ENCODE results near the gene ARHGAP33. TPM values are rescaled to one million over a fixed set of nuclear protein-coding genes. Genes with fewer than 3 reads are reported as not detected.

The ARHGAP33 gene
- total and polyA plus RNA-seq, 10 of the 15 experiments (the other 5 are each of a cell fraction or from before 2014, with no cell fraction given), result 0.05 to 22.9 (median 2.3) TPM; not detected in 1

DNA sequence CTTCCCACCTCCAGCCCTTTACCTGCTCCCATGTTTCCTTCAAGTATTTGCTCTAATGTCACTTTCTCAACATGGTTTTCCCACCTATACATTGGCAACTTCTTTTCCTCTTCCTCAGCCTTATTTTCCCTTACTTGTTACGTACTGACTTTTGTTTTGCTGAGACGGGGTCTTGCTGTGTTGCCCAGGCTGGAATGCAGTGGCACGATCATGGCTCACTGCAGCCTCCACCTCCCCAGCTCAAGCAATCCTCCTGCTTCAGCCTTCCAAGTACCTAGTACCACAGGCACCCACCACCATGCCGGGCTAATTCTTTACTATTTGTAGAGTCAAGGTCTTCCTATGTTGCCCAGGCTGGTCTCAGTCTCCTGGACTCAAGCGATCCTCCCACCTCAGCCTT is 32.3 kb downstream of the ARHGAP33 start:
- in situ Hi-C loops (cut with MboI) (no loop called here), intact Hi-C loops (cut with micrococcal nuclease; ENCODE audit: unreplicated experiment) (no loop called here)
- ChIA-PET CTCF (interaction anchor here (0.8 kb wide), 1 partner anchor 114 kb away, joined by 3 read pairs; no protein-coding TSS in a partner anchor), POLR2A (no interaction called here), SMC1A (ENCODE audit: uncharacterized antibody, unreplicated experiment) (no interaction called here), RAD21 (ENCODE audit: unreplicated experiment) (no interaction called here)
- TF ChIP-seq TAF1 (IDR thresholded peaks at IDR 0.05; ENCODE audit: borderline replicate concordance, low read depth, low read length) (no peak), RB1 (IDR thresholded peaks at IDR 0.05; ENCODE audit: borderline replicate concordance) (no peak), CBX5 (IDR thresholded peaks at IDR 0.05; ENCODE audit: low read depth) (no peak), IKZF2 (IDR thresholded peaks at IDR 0.05) (no peak), WRNIP1 (IDR thresholded peaks at IDR 0.05; ENCODE audit: borderline replicate concordance, low read depth, low read length) (no peak), BMI1 (IDR thresholded peaks at IDR 0.05; ENCODE audit: borderline replicate concordance) (no peak), SIN3A (IDR thresholded peaks at IDR 0.05; ENCODE audit: low read depth, low read length) (no peak)
- Histone ChIP-seq H2AFZ (ENCODE audit: control insufficient read depth, low read depth, low read length) (no peak overlapping the region), H3K4me3 (no peak overlapping the region), H3K27ac (ENCODE audit: control insufficient read depth, insufficient read depth) (no peak overlapping the region), H3K27me3 (replicated peaks in 1 of 2; ENCODE audit: control insufficient read depth in 2 of 2, insufficient read depth in 2 of 2, low read length in 1 of 2) (no peaks in the 10 kb centered on the region; a peak in 1 of 4 replicates), H3K79me2 (ENCODE audit: control insufficient read depth, insufficient read depth, low read length) (no peaks in the 10 kb centered on the region), H3K4me2 (ENCODE audit: control insufficient read depth, insufficient read depth) (no peak overlapping the region), H3K9ac (ENCODE audit: control insufficient read depth, insufficient read depth, low read length) (no peak overlapping the region), H4K20me1 (ENCODE audit: control insufficient read depth, insufficient read depth) (no peaks in the 10 kb centered on the region), H3K4me1 (ENCODE audit: control insufficient read depth, insufficient read depth, low read length) (no peaks in the 10 kb centered on the region), H3K9me3 (replicated peaks; ENCODE audit: control insufficient read depth, insufficient read depth, low read length) (no peaks in the 10 kb centered on the region), H3K36me3 (ENCODE audit: control insufficient read depth in 2 of 2, insufficient read depth in 2 of 2, low read length in 1 of 2) (no peaks in the 10 kb centered on the region)
- ATAC-seq (no peak), DNase-seq (ENCODE audit: low read depth, low spot score) (no peak), FAIRE-seq (no peak)
- no TSS peak for BruUV-seq (replicated peaks)
- WGBS (ENCODE audit: insufficient coverage, insufficient replicate concordance, low lambda C conversion rate, missing lambda C conversion rate), result 33% methylated on average over 5 of the region's 5 CpGs
